ENCODE results near the gene SIGLEC9.

DNA sequence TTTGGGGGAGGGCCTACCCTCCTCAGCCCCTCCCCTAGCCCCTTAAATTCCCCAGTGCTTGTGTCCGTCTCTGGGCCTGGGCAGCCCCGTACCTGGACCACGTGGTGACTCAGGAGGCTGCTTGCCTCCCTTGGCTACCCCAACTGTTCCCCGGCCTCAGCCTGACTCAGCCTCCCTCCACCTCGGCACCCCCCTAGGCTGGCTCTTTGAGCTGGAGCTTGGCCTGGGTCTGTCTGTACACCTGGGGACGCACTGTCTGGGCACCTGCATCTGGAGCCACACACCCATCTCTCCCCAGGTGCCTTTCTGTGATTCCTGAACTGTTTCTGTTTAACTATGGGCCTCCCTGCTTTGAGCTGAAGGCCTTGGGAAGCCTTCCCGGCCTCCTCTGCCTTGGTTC, 40.2 kb upstream of the SIGLEC9 start:
- TF ChIP-seq MAFK (IDR thresholded peaks at IDR 0.05; ENCODE audit: low read depth, low read length) = no peak
- TF ChIP-seq, protein P1, sequence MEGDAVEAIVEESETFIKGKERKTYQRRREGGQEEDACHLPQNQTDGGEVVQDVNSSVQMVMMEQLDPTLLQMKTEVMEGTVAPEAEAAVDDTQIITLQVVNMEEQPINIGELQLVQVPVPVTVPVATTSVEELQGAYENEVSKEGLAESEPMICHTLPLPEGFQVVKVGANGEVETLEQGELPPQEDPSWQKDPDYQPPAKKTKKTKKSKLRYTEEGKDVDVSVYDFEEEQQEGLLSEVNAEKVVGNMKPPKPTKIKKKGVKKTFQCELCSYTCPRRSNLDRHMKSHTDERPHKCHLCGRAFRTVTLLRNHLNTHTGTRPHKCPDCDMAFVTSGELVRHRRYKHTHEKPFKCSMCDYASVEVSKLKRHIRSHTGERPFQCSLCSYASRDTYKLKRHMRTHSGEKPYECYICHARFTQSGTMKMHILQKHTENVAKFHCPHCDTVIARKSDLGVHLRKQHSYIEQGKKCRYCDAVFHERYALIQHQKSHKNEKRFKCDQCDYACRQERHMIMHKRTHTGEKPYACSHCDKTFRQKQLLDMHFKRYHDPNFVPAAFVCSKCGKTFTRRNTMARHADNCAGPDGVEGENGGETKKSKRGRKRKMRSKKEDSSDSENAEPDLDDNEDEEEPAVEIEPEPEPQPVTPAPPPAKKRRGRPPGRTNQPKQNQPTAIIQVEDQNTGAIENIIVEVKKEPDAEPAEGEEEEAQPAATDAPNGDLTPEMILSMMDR (IDR thresholded peaks at IDR 0.05; ENCODE audit: control extremely low read depth in 1 of 3, insufficient read depth in 1 of 3, low read depth in 1 of 3, low read length in 3 of 3) = no peak
- TF ChIP-seq CEBPB (IDR thresholded peaks at IDR 0.05; ENCODE audit: low read depth, low read length) = no peak
- TF ChIP-seq POLR2A (IDR thresholded peaks at IDR 0.05; ENCODE audit: control extremely low read depth in 1 of 2, low read depth in 2 of 2, low read length in 2 of 2) = no peak
- TF ChIP-seq EGR1 (IDR thresholded peaks at IDR 0.05; ENCODE audit: borderline replicate concordance, low read depth, low read length) = no peak
- TF ChIP-seq, protein P2, sequence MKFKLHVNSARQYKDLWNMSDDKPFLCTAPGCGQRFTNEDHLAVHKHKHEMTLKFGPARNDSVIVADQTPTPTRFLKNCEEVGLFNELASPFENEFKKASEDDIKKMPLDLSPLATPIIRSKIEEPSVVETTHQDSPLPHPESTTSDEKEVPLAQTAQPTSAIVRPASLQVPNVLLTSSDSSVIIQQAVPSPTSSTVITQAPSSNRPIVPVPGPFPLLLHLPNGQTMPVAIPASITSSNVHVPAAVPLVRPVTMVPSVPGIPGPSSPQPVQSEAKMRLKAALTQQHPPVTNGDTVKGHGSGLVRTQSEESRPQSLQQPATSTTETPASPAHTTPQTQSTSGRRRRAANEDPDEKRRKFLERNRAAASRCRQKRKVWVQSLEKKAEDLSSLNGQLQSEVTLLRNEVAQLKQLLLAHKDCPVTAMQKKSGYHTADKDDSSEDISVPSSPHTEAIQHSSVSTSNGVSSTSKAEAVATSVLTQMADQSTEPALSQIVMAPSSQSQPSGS (IDR thresholded peaks at IDR 0.05; ENCODE audit: low read length) = no peak
- no peak for TF ChIP-seq HDAC2 (IDR thresholded peaks at IDR 0.05; ENCODE audit: borderline replicate concordance in 1 of 2, low read depth in 2 of 2, low read length in 2 of 2)
- no peak for TF ChIP-seq GTF2F1 (IDR thresholded peaks at IDR 0.05; ENCODE audit: borderline replicate concordance, low read depth, low read length)
- TF ChIP-seq, protein P3, sequence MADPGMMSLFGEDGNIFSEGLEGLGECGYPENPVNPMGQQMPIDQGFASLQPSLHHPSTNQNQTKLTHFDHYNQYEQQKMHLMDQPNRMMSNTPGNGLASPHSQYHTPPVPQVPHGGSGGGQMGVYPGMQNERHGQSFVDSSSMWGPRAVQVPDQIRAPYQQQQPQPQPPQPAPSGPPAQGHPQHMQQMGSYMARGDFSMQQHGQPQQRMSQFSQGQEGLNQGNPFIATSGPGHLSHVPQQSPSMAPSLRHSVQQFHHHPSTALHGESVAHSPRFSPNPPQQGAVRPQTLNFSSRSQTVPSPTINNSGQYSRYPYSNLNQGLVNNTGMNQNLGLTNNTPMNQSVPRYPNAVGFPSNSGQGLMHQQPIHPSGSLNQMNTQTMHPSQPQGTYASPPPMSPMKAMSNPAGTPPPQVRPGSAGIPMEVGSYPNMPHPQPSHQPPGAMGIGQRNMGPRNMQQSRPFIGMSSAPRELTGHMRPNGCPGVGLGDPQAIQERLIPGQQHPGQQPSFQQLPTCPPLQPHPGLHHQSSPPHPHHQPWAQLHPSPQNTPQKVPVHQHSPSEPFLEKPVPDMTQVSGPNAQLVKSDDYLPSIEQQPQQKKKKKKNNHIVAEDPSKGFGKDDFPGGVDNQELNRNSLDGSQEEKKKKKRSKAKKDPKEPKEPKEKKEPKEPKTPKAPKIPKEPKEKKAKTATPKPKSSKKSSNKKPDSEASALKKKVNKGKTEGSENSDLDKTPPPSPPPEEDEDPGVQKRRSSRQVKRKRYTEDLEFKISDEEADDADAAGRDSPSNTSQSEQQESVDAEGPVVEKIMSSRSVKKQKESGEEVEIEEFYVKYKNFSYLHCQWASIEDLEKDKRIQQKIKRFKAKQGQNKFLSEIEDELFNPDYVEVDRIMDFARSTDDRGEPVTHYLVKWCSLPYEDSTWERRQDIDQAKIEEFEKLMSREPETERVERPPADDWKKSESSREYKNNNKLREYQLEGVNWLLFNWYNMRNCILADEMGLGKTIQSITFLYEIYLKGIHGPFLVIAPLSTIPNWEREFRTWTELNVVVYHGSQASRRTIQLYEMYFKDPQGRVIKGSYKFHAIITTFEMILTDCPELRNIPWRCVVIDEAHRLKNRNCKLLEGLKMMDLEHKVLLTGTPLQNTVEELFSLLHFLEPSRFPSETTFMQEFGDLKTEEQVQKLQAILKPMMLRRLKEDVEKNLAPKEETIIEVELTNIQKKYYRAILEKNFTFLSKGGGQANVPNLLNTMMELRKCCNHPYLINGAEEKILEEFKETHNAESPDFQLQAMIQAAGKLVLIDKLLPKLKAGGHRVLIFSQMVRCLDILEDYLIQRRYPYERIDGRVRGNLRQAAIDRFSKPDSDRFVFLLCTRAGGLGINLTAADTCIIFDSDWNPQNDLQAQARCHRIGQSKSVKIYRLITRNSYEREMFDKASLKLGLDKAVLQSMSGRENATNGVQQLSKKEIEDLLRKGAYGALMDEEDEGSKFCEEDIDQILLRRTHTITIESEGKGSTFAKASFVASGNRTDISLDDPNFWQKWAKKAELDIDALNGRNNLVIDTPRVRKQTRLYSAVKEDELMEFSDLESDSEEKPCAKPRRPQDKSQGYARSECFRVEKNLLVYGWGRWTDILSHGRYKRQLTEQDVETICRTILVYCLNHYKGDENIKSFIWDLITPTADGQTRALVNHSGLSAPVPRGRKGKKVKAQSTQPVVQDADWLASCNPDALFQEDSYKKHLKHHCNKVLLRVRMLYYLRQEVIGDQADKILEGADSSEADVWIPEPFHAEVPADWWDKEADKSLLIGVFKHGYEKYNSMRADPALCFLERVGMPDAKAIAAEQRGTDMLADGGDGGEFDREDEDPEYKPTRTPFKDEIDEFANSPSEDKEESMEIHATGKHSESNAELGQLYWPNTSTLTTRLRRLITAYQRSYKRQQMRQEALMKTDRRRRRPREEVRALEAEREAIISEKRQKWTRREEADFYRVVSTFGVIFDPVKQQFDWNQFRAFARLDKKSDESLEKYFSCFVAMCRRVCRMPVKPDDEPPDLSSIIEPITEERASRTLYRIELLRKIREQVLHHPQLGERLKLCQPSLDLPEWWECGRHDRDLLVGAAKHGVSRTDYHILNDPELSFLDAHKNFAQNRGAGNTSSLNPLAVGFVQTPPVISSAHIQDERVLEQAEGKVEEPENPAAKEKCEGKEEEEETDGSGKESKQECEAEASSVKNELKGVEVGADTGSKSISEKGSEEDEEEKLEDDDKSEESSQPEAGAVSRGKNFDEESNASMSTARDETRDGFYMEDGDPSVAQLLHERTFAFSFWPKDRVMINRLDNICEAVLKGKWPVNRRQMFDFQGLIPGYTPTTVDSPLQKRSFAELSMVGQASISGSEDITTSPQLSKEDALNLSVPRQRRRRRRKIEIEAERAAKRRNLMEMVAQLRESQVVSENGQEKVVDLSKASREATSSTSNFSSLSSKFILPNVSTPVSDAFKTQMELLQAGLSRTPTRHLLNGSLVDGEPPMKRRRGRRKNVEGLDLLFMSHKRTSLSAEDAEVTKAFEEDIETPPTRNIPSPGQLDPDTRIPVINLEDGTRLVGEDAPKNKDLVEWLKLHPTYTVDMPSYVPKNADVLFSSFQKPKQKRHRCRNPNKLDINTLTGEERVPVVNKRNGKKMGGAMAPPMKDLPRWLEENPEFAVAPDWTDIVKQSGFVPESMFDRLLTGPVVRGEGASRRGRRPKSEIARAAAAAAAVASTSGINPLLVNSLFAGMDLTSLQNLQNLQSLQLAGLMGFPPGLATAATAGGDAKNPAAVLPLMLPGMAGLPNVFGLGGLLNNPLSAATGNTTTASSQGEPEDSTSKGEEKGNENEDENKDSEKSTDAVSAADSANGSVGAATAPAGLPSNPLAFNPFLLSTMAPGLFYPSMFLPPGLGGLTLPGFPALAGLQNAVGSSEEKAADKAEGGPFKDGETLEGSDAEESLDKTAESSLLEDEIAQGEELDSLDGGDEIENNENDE (IDR thresholded peaks at IDR 0.05; ENCODE audit: insufficient replicate concordance, low read length) = no peak
- TF ChIP-seq BCL11A (IDR thresholded peaks at IDR 0.05; ENCODE audit: low read depth in 2 of 2, low read length in 2 of 2) = no peak

Data from H1 (cell line).